GM23338 (cell line): Measurements from ENCODE around the gene C10orf105.

ENCODE experiments used
- CTCF ChIP-seq, 2 experiments: fragments of 200-600 bp in 1 of 2; sonication (generic) in 1 of 2; conservative IDR thresholded peaks; 2 replicates each; pipeline versions ENCODE4 v1.5.1 to v1.6.1; 2016 to 2017; ENCODE audit warnings: antibody characterized with exemption in 2 of 2, low read depth in 2 of 2, mild to moderate bottlenecking in 2 of 2, moderate library complexity in 1 of 2
- EZH2 ChIP-seq: fragments of 200-600 bp; sonication (generic); IDR thresholded peaks from one replicate; pipeline ENCODE4 v1.8.0; 2017; ENCODE audit warnings: antibody characterized with exemption, mild to moderate bottlenecking, low read depth; ENCODE audit not compliant: unreplicated experiment
- POLR2AphosphoS5 ChIP-seq: IDR thresholded peaks from 2 replicates; pipeline ENCODE4 v1.6.1; 2016; ENCODE audit warnings: antibody characterized with exemption, low read depth

- no peak for TF ChIP-seq CTCF (conservative IDR thresholded peaks at IDR 0.05; ENCODE audit: low read depth in 2 of 2)
- no peak for TF ChIP-seq POLR2AphosphoS5
- TF ChIP-seq EZH2 = no peak
These were observed 26.8 kb downstream of the C10orf105 start for GRCh38 chr10:71692598-71693306.
